Lung microvascular endothelial cell (primary cell): ENCODE results near the gene MITF. TPM values are rescaled to one million over a fixed set of nuclear protein-coding genes. Genes with fewer than 3 reads are reported as not detected.
"Not testable (repeated sequence)": the region's sequence is repeated elsewhere in the genome, so short reads cannot be mapped to it uniquely, and the experiment has no call there.

ENCODE experiments used
- DNase-seq, 2 donors: peaks; one replicate each; pipeline versions ENCODE4 v3.0.0 to v3.0.0-alpha.2; 2010; ENCODE audit warnings: low read depth in 2 of 2
- total RNA-seq: library from RNA; depleted of rRNA; stranded (reverse); fragments of >200 nt; gene quantifications from 2 replicates; pipeline ENCODE4 v1.2.1, GENCODE V29; 2014

MITF gene
- total RNA-seq, 1 donor from 2014 or later: 4.4 TPM

- DNase-seq: no peak
Measured at GRCh38 chr3:69871868-69872267, 132.6 kb downstream of the MITF start.

- no peak for DNase-seq
Measured at GRCh38 chr3:69872783-69873378, 133.6 kb downstream of the MITF start.

- DNase-seq: no peak
Measured at GRCh38 chr3:69876073-69876472, 136.8 kb downstream of the MITF start.

GRCh38 chr3:69878254-69878653, 139.0 kb downstream of the MITF start:
- no peak for DNase-seq

- DNase-seq: no peak
Measured at GRCh38 chr3:69879051-69879450, 139.8 kb downstream of the MITF start.

GRCh38 chr3:69880069-69880640, 140.9 kb downstream of the MITF start:
- no peak for DNase-seq

GRCh38 chr3:69881051-69881450, 141.8 kb downstream of the MITF start:
- no peak for DNase-seq

GRCh38 chr3:69881756-69882428, 142.6 kb downstream of the MITF start:
- no peak for DNase-seq

GRCh38 chr3:69882560-69882959, 143.3 kb downstream of the MITF start:
- DNase-seq: no peak

GRCh38 chr3:69888040-69888942, 149.0 kb downstream of the MITF start:
- DNase-seq: no peak

- no peak for DNase-seq
Measured at GRCh38 chr3:69888943-69889315, 149.7 kb downstream of the MITF start.

GRCh38 chr3:69890084-69890483, 150.8 kb downstream of the MITF start:
- DNase-seq: no peak

GRCh38 chr3:69890691-69891090, 151.4 kb downstream of the MITF start:
- DNase-seq: no peak

- DNase-seq: no peak
Measured at GRCh38 chr3:69892706-69893105, 153.4 kb downstream of the MITF start.

GRCh38 chr3:69893274-69893673, 154.0 kb downstream of the MITF start:
- no peak for DNase-seq

GRCh38 chr3:69896095-69896494, 156.8 kb downstream of the MITF start:
- DNase-seq: no peak

GRCh38 chr3:69900331-69900730, 161.1 kb downstream of the MITF start:
- DNase-seq: no peak

- no peak for DNase-seq
Measured at GRCh38 chr3:69901802-69902201, 162.5 kb downstream of the MITF start.

GRCh38 chr3:69902386-69902785, 163.1 kb downstream of the MITF start:
- DNase-seq: no peak

GRCh38 chr3:69906351-69906966, 167.2 kb downstream of the MITF start:
- no peak for DNase-seq

- DNase-seq: no peak
Measured at GRCh38 chr3:69907554-69907953, 168.3 kb downstream of the MITF start.

GRCh38 chr3:69909859-69910258, 170.6 kb downstream of the MITF start:
- DNase-seq: not testable (repeated sequence)
